HCT116 (cell line): ENCODE results near the gene MAB21L3. TPM values are rescaled to one million over a fixed set of nuclear protein-coding genes. Genes with fewer than 3 reads are reported as not detected.

Source experiments
- ATAC-seq: fragments of 200-7000 bp; cut with Tn5 transposase; 2 replicates; pipeline ENCODE4 v1.9.1; 2020; ENCODE audit warnings: mild to moderate bottlenecking, moderate library complexity
- BruUV-seq: library from RNA; stranded (reverse); fragments of 400-500 nt; replicated peaks from 2 replicates; lab custom pipeline; 2021; lab: Mats Ljungman, UMichigan
- CTCF ChIA-PET: fragments of 300-600 bp; sonication (Branson Sonifier 250); formaldehyde crosslinking; loops from one replicate; lab custom pipeline; 2021; ENCODE audit warnings: antibody characterized with exemption; lab: Charles Lee
- POLR2A ChIA-PET: fragments of 300-600, 350-600 bp; sonication (Branson Sonifier 250); formaldehyde crosslinking; loops from one replicate; lab custom pipeline; 2021; ENCODE audit warnings: antibody characterized with exemption; lab: Charles Lee
- RAD21 ChIA-PET, 2 experiments: fragments of 300-600 bp; sonication (Branson Sonifier 250); formaldehyde crosslinking; loops; one replicate each; lab custom pipeline; 2023; ENCODE audit warnings: low total read pairs in 2 of 2; ENCODE audit not compliant: uncharacterized antibody in 2 of 2, unreplicated experiment in 2 of 2, low non-redundant PET in 1 of 2; lab: Charles Lee
- DNase-seq: peaks from one replicate; pipeline ENCODE4 v3.0.0-alpha.2; 2010; ENCODE audit warnings: low read depth, low spot score
- H2AFZ ChIP-seq: fragments of 200-600 bp; shearing (Covaris generic), sonication (generic); 2 replicates; pipeline ENCODE4 v1.6.1; 2017; ENCODE audit warnings: low read depth, mixed run types, mixed read lengths, antibody characterized with exemption, low read length; ENCODE audit not compliant: poor library complexity, severe bottlenecking
- H3K27ac ChIP-seq: 2 replicates; pipeline ENCODE4 v1.5.1; 2012; ENCODE audit warnings: low read depth, low read length
- H3K27me3 ChIP-seq: fragments of 200-600 bp; sonication (generic); 2 replicates; pipeline ENCODE4 v1.6.1; 2016; ENCODE audit warnings: mixed run types, low read length, mixed read lengths; ENCODE audit not compliant: insufficient read depth
- H3K36me3 ChIP-seq, 2 experiments: fragments of 200-500 bp in 1 of 2; fragments of 200-600 bp in 1 of 2; sonication (Bioruptor generic) in 1 of 2; sonication (generic) in 1 of 2; 2 replicates each; pipeline versions ENCODE4 v1.5.1 to v1.6.1; 2014 to 2016; ENCODE audit warnings: low read length in 2 of 2, inconsistent platforms in 1 of 2, mixed read lengths in 1 of 2, mixed run types in 1 of 2; ENCODE audit not compliant: insufficient read depth in 2 of 2, control insufficient read depth in 1 of 2
- H3K4me1 ChIP-seq, 2 experiments: fragments of 200-600 bp in 1 of 2; sonication (generic) in 1 of 2; 2 replicates each; pipeline versions ENCODE4 v1.5.1 to v1.6.1; 2012 to 2017; ENCODE audit warnings: low read length in 2 of 2, inconsistent platforms in 1 of 2, mild to moderate bottlenecking in 1 of 2, mixed read lengths in 1 of 2, mixed run types in 1 of 2, moderate library complexity in 1 of 2; ENCODE audit not compliant: insufficient read depth in 2 of 2, control insufficient read depth in 1 of 2
- H3K4me2 ChIP-seq: fragments of 200-600 bp; sonication (generic); 2 replicates; pipeline ENCODE4 v1.6.1; 2017; ENCODE audit warnings: mixed run types, low read length, mixed read lengths
- H3K4me3 ChIP-seq, 2 experiments: fragments of 200-600 bp in 1 of 2; sonication (generic) in 1 of 2; replicated peaks in 1 of 2; 2 replicates each; pipeline ENCODE4 v1.5.1; 2011 to 2016; ENCODE audit warnings: low read length in 2 of 2, control low read depth in 1 of 2, low read depth in 1 of 2, mild to moderate bottlenecking in 1 of 2, mixed read lengths in 1 of 2, mixed run types in 1 of 2
- H3K79me2 ChIP-seq: fragments of 200-600 bp; sonication (generic); 2 replicates; pipeline ENCODE4 v1.6.1; 2017; ENCODE audit warnings: mild to moderate bottlenecking, mixed run types, low read length, moderate library complexity, mixed read lengths; ENCODE audit not compliant: insufficient read depth
- H3K9ac ChIP-seq: fragments of 200-600 bp; sonication (generic); 2 replicates; pipeline ENCODE4 v1.6.1; 2016; ENCODE audit warnings: low read length, mixed read lengths
- H3K9me2 ChIP-seq: fragments of 200-600 bp; sonication (generic), shearing (Covaris generic); 2 replicates; pipeline ENCODE4 v1.6.1; 2017; ENCODE audit warnings: mixed run types, mild to moderate bottlenecking, moderate library complexity; ENCODE audit not compliant: insufficient read depth
- H3K9me3 ChIP-seq, 2 experiments: fragments of 200-500 bp in 1 of 2; fragments of 200-600 bp in 1 of 2; sonication (Bioruptor generic) in 1 of 2; sonication (generic) in 1 of 2; 2 replicates each; pipeline ENCODE4 v1.6.1; 2014 to 2017; ENCODE audit warnings: low read length in 2 of 2, mixed read lengths in 2 of 2, inconsistent platforms in 1 of 2, low read depth in 1 of 2, mild to moderate bottlenecking in 1 of 2, mixed run types in 1 of 2, moderate library complexity in 1 of 2; ENCODE audit not compliant: control insufficient read depth in 1 of 2, insufficient read depth in 1 of 2
- H4K20me1 ChIP-seq: fragments of 200-600 bp; sonication (generic), shearing (Covaris generic); 2 replicates; pipeline ENCODE4 v1.6.1; 2017; ENCODE audit warnings: mixed run types, mild to moderate bottlenecking, moderate library complexity; ENCODE audit not compliant: insufficient read depth
- ATF3 ChIP-seq: IDR thresholded peaks from 2 replicates; pipeline ENCODE4 v1.6.1; 2012
- CBX3 ChIP-seq: IDR thresholded peaks from 2 replicates; pipeline ENCODE4 v1.6.1; 2012; ENCODE audit warnings: low read depth
- CEBPB ChIP-seq: IDR thresholded peaks from 2 replicates; pipeline ENCODE4 v1.6.1; 2012; ENCODE audit warnings: low read depth
- CTCF ChIP-seq, 3 experiments: fragments of 200-600 bp in 1 of 3; sonication (generic) in 1 of 3; IDR thresholded peaks in 2 of 3; conservative IDR thresholded peaks in 1 of 3; 2 replicates each; pipeline ENCODE4 v1.5.1; 2012 to 2017; ENCODE audit warnings: low read depth in 2 of 3, low read length in 2 of 3, antibody characterized with exemption in 1 of 3, borderline replicate concordance in 1 of 3, control low read depth in 1 of 3, mild to moderate bottlenecking in 1 of 3, mixed read lengths in 1 of 3, mixed run types in 1 of 3, moderate library complexity in 1 of 3; ENCODE audit not compliant: insufficient read depth in 1 of 3
- ELF1 ChIP-seq: IDR thresholded peaks from 2 replicates; pipeline ENCODE4 v1.6.1; 2012; ENCODE audit warnings: low read depth, borderline replicate concordance
- EZH2 ChIP-seq: fragments of 200-600 bp; sonication (generic); IDR thresholded peaks from 2 replicates; pipeline ENCODE4 v1.6.1; 2017; ENCODE audit warnings: antibody characterized with exemption, mixed run types
- EZH2phosphoT487 ChIP-seq: fragments of 200-600 bp; IDR thresholded peaks from 2 replicates; pipeline ENCODE4 v1.6.1; 2018; ENCODE audit warnings: antibody characterized with exemption, borderline replicate concordance
- FOSL1 ChIP-seq: IDR thresholded peaks from 2 replicates; pipeline ENCODE4 v1.6.1; 2012; ENCODE audit warnings: low read depth
- JUND ChIP-seq: IDR thresholded peaks from 2 replicates; pipeline ENCODE4 v1.6.1; 2012
- MAX ChIP-seq: IDR thresholded peaks from 2 replicates; pipeline ENCODE4 v1.6.1; 2012
- POLR2A ChIP-seq: IDR thresholded peaks from 2 replicates; pipeline ENCODE4 v1.7.0; 2011; ENCODE audit warnings: borderline replicate concordance; ENCODE audit not compliant: insufficient read depth, insufficient read length; ENCODE audit errors: extremely low read depth
- POLR2AphosphoS5 ChIP-seq: IDR thresholded peaks from 2 replicates; pipeline ENCODE4 v1.6.1; 2011; ENCODE audit warnings: mild to moderate bottlenecking, low read depth, low read length, moderate library complexity
- SIN3A ChIP-seq: IDR thresholded peaks from 2 replicates; pipeline ENCODE4 v1.6.1; 2012; ENCODE audit warnings: low read depth
- SRF ChIP-seq: IDR thresholded peaks from 2 replicates; pipeline ENCODE4 v1.6.1; 2012; ENCODE audit warnings: low read depth
- TCF7L2 ChIP-seq: IDR thresholded peaks from 2 replicates; pipeline ENCODE4 v1.7.0; 2011; ENCODE audit warnings: borderline replicate concordance, inconsistent platforms; ENCODE audit not compliant: insufficient read depth, insufficient read length; ENCODE audit errors: extremely low read depth
- YY1 ChIP-seq: IDR thresholded peaks from 2 replicates; pipeline ENCODE4 v1.6.1; 2011; ENCODE audit warnings: low read length, low read depth, moderate library complexity, mild to moderate bottlenecking; ENCODE audit not compliant: insufficient replicate concordance; ENCODE audit errors: extremely low read depth
- ZBTB33 ChIP-seq: IDR thresholded peaks from 2 replicates; pipeline ENCODE4 v1.6.1; 2011; ENCODE audit warnings: mild to moderate bottlenecking, low read length, moderate library complexity; ENCODE audit not compliant: insufficient replicate concordance; ENCODE audit errors: extremely low read depth
- intact Hi-C: fragments of 100-400 bp; cut with micrococcal nuclease; formaldehyde crosslinking; loops from 2 replicates; pipeline ENCODE4 v1.10.0; 2022
- total RNA-seq: library from RNA; stranded (reverse); gene quantifications from one replicate; pipeline ENCODE4 v1.2.1, GENCODE V29; 2021; ENCODE audit not compliant: unreplicated experiment

Gene MAB21L3
- total RNA-seq, 1 experiment from 2014 or later, result not detected

DNA sequence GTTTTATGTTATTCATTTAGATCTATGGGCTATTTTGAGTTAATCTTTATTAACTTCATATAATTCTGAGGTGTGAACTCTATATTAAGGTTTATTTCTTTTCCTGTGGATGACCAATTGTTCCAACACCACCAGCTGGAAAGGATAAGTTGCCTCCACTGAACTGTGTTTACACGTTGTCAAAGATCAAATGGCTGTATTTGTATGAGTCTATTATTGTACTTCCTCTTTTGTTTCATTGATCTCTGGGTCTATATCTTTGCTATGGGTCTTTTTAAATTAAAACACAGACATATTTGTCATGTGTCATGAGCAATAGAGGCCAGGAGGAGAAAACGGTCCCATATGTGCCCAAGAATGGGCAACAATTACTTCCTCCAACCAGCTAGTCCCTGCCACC is 5.2 kb upstream of the MAB21L3 start (continued):
- TF ChIP-seq MAX, result no peak
- TF ChIP-seq, all 23 proteins: peak for 0

DNA sequence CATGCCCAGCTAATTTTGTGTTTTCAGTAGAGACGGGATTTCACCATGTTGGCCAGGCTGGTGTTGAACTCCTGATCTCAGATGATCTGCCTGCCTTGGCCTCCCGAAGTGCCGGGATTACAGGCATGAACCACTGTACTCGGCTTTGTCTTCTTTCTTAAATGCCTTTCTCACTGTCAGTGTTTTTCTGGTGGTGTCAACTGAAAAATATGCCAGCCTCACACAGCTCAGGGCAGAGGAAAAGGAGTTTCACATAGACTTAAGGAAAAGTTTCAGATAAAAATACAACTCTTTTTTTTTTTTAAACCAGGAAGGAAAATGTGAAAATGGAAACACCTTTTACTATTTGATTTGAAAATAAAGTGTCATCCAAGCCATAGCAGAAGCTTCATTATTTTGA is 4.6 kb upstream of the MAB21L3 start:
- H3K79me2 ChIP-seq, result no peaks in the 10 kb centered on the region
- RAD21 ChIA-PET, result no interaction called here
- ATAC-seq (no peak), DNase-seq (no peak)
- H3K9me3 ChIP-seq, result no peaks in the 10 kb centered on the region
- POLR2A ChIA-PET, result no interaction called here
- intact Hi-C loops, result no loop called here
- no TSS peak for BruUV-seq
- H3K9me2 ChIP-seq, result no peaks in the 10 kb centered on the region
- no peak overlapping the region for H3K4me3 ChIP-seq
- H3K27ac ChIP-seq, result no peak overlapping the region
- CTCF ChIA-PET, result no interaction called here
- peaks cover 5 to 13% of the 10 kb centered on the region in 2 experiments; a peak in 3 of 4 replicates for H3K4me1 ChIP-seq
- H3K27me3 ChIP-seq, result no peaks in the 10 kb centered on the region
- TF ChIP-seq ZBTB33 (no peak), CEBPB (no peak), YY1 (no peak), TCF7L2 (no peak), FOSL1 (no peak), SRF (no peak), EZH2phosphoT487 (no peak), ATF3 (no peak), JUND (no peak), POLR2AphosphoS5 (no peak), CBX3 (no peak), EZH2 (no peak), CTCF (IDR thresholded peaks at IDR 0.05 in 2 of 3, conservative IDR thresholded peaks at IDR 0.05 in 1 of 3; ENCODE audit: borderline replicate concordance in 1 of 3, insufficient read depth in 1 of 3, low read depth in 2 of 3, low read length in 2 of 3) (no peak), ELF1 (no peak), POLR2A (no peak), SIN3A (no peak)
- no peaks in the 10 kb centered on the region for H3K36me3 ChIP-seq
- no peak overlapping the region for H3K4me2 ChIP-seq
- no peaks in the 10 kb centered on the region for H4K20me1 ChIP-seq
- no peak overlapping the region for H3K9ac ChIP-seq
- H2AFZ ChIP-seq, result no peak overlapping the region
